ENCODE data around the gene MRPL20. TPM values are rescaled to one million over a fixed set of nuclear protein-coding genes. Genes with fewer than 3 reads are reported as not detected.

Gene MRPL20
- total and polyA plus RNA-seq, 2 donors (not counting 3 experiments of a cell fraction or from before 2014, with no cell fraction given): 134 to 152 TPM

GRCh38 chr1:1438531-1439381 lies 31.7 kb upstream of the MRPL20 start:
- intact Hi-C loops (cut with micrococcal nuclease) (no loop called here), dilution Hi-C loops (cut with MboI; ENCODE audit: extremely low pct_ligation_motif_present, low sequenced_read_pairs) (no loop called here)
- ChIA-PET POLR2A (no interaction called here), CTCF (interaction anchor here (1.6 to 4.4 kb wide), 3 partner anchors 9 to 40 kb away, joined by 7 to 31 read pairs (median 23); partner anchors contain the start of gene CCNL2)
- Histone ChIP-seq H3K4me3 (replicated peaks in 1 of 3; ENCODE audit: insufficient read depth in 1 of 3, low read depth in 1 of 3, low read length in 3 of 3) (no peak overlapping the region), H3K27ac (ENCODE audit: insufficient read depth, low read depth, low read length) (no peak overlapping the region), H3K4me1 (ENCODE audit: control insufficient read depth, extremely low read depth, insufficient read depth, low read length) (peaks cover 8% of the 10 kb centered on the region), H4K20me1 (replicated peaks; ENCODE audit: control insufficient read depth, extremely low read depth, insufficient read depth, low read length) (no peaks in the 10 kb centered on the region), H3K9ac (replicated peaks; ENCODE audit: extremely low read depth, insufficient read depth, low read length) (no peak overlapping the region), H3K79me2 (ENCODE audit: control insufficient read depth, insufficient read depth, low read length) (no peaks in the 10 kb centered on the region), H3K9me1 (replicated peaks; ENCODE audit: control insufficient read depth, extremely low read depth, insufficient read depth, low read length) (no peaks in the 10 kb centered on the region), H3K9me3 (replicated peaks; ENCODE audit: control insufficient read depth, insufficient read depth, low read length) (no peaks in the 10 kb centered on the region), H3K36me3 (ENCODE audit: control insufficient read depth in 2 of 2, extremely low read depth in 1 of 2, insufficient read depth in 2 of 2, low read length in 2 of 2) (no peaks in the 10 kb centered on the region), H2AFZ (ENCODE audit: low read depth, low read length) (no peak overlapping the region), H3K4me2 (ENCODE audit: insufficient read depth, low read length) (no peak overlapping the region), H3K27me3 (ENCODE audit: control insufficient read depth in 2 of 2, insufficient read depth in 2 of 2, low read length in 2 of 2) (no peaks in the 10 kb centered on the region)
- FAIRE-seq (no peak), DNase-seq (ENCODE audit: low read depth, low spot score) (no peak)
- no TSS peak for BruUV-seq (replicated peaks)
- no peak for TF ChIP-seq POLR2AphosphoS5 (IDR thresholded peaks at IDR 0.05; ENCODE audit: insufficient read depth, low read depth, low read length)
- TF ChIP-seq GATA2 (IDR thresholded peaks at IDR 0.05; ENCODE audit: insufficient read depth, insufficient read length, low read depth, low read length): no peak
- TF ChIP-seq JUN (IDR thresholded peaks at IDR 0.05; ENCODE audit: borderline replicate concordance, insufficient read depth, insufficient read length, low read depth): no peak
- no peak for TF ChIP-seq FOS (IDR thresholded peaks at IDR 0.05; ENCODE audit: borderline replicate concordance, insufficient read depth, low read length)
- no peak for TF ChIP-seq MAX (IDR thresholded peaks at IDR 0.05; ENCODE audit: insufficient read depth, insufficient read length)
- TF ChIP-seq EZH2 (IDR thresholded peaks at IDR 0.05; ENCODE audit: borderline replicate concordance, low read depth, low read length, severe bottlenecking): no peak
- TF ChIP-seq CTCF (IDR thresholded peaks at IDR 0.05; ENCODE audit: extremely low read depth in 1 of 2, insufficient read depth in 1 of 2, low read depth in 1 of 2, low read length in 2 of 2): no peak
- TF ChIP-seq MYC (IDR thresholded peaks at IDR 0.05; ENCODE audit: low read depth, low read length): no peak
- TF ChIP-seq POLR2A (IDR thresholded peaks at IDR 0.05; ENCODE audit: low read depth, low read length): no peak
